ENCODE results near the gene TEX36. TPM values are rescaled to one million over a fixed set of nuclear protein-coding genes. Genes with fewer than 3 reads are reported as not detected.

The TEX36 gene
- total and polyA plus RNA-seq, 2 donors (not counting 1 experiment from before 2014, with no cell fraction given): not detected

- Mint-ChIP-seq H3K27me3 (peaks cover 17% of the 10 kb centered on the region), H3K4me3 (no peak overlapping the region), H3K4me1 (no peaks in the 10 kb centered on the region), H3K27ac (no peak overlapping the region), H3K9me3 (ENCODE audit: insufficient read depth) (no peaks in the 10 kb centered on the region)
- no peak for DNase-seq
- no peak overlapping the region for H3K4me3 ChIP-seq (ENCODE audit: control extremely low read depth in 1 of 5, extremely low read depth in 1 of 5, insufficient read depth in 1 of 5, low read depth in 2 of 5, low read length in 4 of 5)
- POLR2A ChIA-PET: no interaction called here
- no peak for TF ChIP-seq EZH2 (IDR thresholded peaks at IDR 0.05; ENCODE audit: borderline replicate concordance, insufficient read depth, low read depth, low read length, poor library complexity, severe bottlenecking)
- no peak for TF ChIP-seq CTCF (IDR thresholded peaks at IDR 0.05)
- H3K4me2 ChIP-seq (replicated peaks; ENCODE audit: low read depth, low read length, poor library complexity, severe bottlenecking): no peak overlapping the region
- no peak overlapping the region for H3K27ac ChIP-seq (ENCODE audit: low read length in 2 of 2)
- WGBS (ENCODE audit: insufficient coverage): 92% methylated on average over 11 of the region's 12 CpGs
- H3K4me1 ChIP-seq (ENCODE audit: control insufficient read depth in 2 of 2, insufficient read depth in 2 of 2, low read length in 2 of 2): no peaks in the 10 kb centered on the region
- no peak for ATAC-seq (ENCODE audit: low read depth)
- intact Hi-C loops (cut with micrococcal nuclease): no loop called here
- CTCF ChIA-PET: no interaction called here
- H3K79me2 ChIP-seq (ENCODE audit: control insufficient read depth, insufficient read depth, low read length): no peaks in the 10 kb centered on the region
- H2AFZ ChIP-seq (ENCODE audit: insufficient read depth, low read depth, low read length, poor library complexity, severe bottlenecking): no peak overlapping the region
- no peaks in the 10 kb centered on the region for H3K36me3 ChIP-seq (replicated peaks in 1 of 2; ENCODE audit: control extremely low read depth in 1 of 2, control insufficient read depth in 1 of 2, extremely low read depth in 1 of 2, insufficient read depth in 2 of 2, low read length in 1 of 2)
- H3K9me3 ChIP-seq (ENCODE audit: control extremely low read depth in 1 of 3, control insufficient read depth in 2 of 3, insufficient read depth in 1 of 3, low read length in 2 of 3): no peaks in the 10 kb centered on the region
- no peaks in the 10 kb centered on the region for H3K27me3 ChIP-seq (replicated peaks in 1 of 4; ENCODE audit: control extremely low read depth in 1 of 4, control insufficient read depth in 3 of 4, insufficient read depth in 4 of 4, low read length in 3 of 4)
- no peaks in the 10 kb centered on the region for H4K20me1 ChIP-seq (ENCODE audit: control insufficient read depth, insufficient read depth, low read length, poor library complexity, severe bottlenecking)
- H3K9ac ChIP-seq (ENCODE audit: low read length): no peak overlapping the region
These were observed 9.9 kb upstream of the TEX36 start for GRCh38 chr10:125692601-125693523.

- Mint-ChIP-seq H3K4me1 (no peaks in the 10 kb centered on the region), H3K27me3 (peaks cover 17% of the 10 kb centered on the region), H3K4me3 (no peak overlapping the region), H3K27ac (no peak overlapping the region), H3K9me3 (ENCODE audit: insufficient read depth) (no peaks in the 10 kb centered on the region)
- Histone ChIP-seq H3K36me3 (replicated peaks in 1 of 2; ENCODE audit: control extremely low read depth in 1 of 2, control insufficient read depth in 1 of 2, extremely low read depth in 1 of 2, insufficient read depth in 2 of 2, low read length in 1 of 2) (no peaks in the 10 kb centered on the region), H2AFZ (ENCODE audit: insufficient read depth, low read depth, low read length, poor library complexity, severe bottlenecking) (peak overlapping the region; percentile 16), H3K4me3 (ENCODE audit: control extremely low read depth in 1 of 5, extremely low read depth in 1 of 5, insufficient read depth in 1 of 5, low read depth in 2 of 5, low read length in 4 of 5) (no peak overlapping the region), H3K4me2 (replicated peaks; ENCODE audit: low read depth, low read length, poor library complexity, severe bottlenecking) (no peak overlapping the region), H4K20me1 (ENCODE audit: control insufficient read depth, insufficient read depth, low read length, poor library complexity, severe bottlenecking) (no peaks in the 10 kb centered on the region), H3K79me2 (ENCODE audit: control insufficient read depth, insufficient read depth, low read length) (no peaks in the 10 kb centered on the region), H3K27me3 (replicated peaks in 1 of 4; ENCODE audit: control extremely low read depth in 1 of 4, control insufficient read depth in 3 of 4, insufficient read depth in 4 of 4, low read length in 3 of 4) (no peaks in the 10 kb centered on the region), H3K27ac (ENCODE audit: low read length in 2 of 2) (no peak overlapping the region), H3K9ac (ENCODE audit: low read length) (no peak overlapping the region), H3K4me1 (ENCODE audit: control insufficient read depth in 2 of 2, insufficient read depth in 2 of 2, low read length in 2 of 2) (no peaks in the 10 kb centered on the region), H3K9me3 (ENCODE audit: control extremely low read depth in 1 of 3, control insufficient read depth in 2 of 3, insufficient read depth in 1 of 3, low read length in 2 of 3) (no peaks in the 10 kb centered on the region)
- intact Hi-C loops (cut with micrococcal nuclease): no loop called here
- WGBS (ENCODE audit: insufficient coverage): no CpG with 5 or more reads among the region's 3 CpGs
- DNase-seq: no peak
- CTCF ChIA-PET: no interaction called here
- POLR2A ChIA-PET: no interaction called here
- ATAC-seq (ENCODE audit: low read depth): no peak
- TF ChIP-seq EZH2 (IDR thresholded peaks at IDR 0.05; ENCODE audit: borderline replicate concordance, insufficient read depth, low read depth, low read length, poor library complexity, severe bottlenecking): no peak
- no peak for TF ChIP-seq CTCF (IDR thresholded peaks at IDR 0.05)
These were observed 9.2 kb upstream of the TEX36 start for GRCh38 chr10:125692196-125692595.
